ENCODE data around the gene MCM3AP. TPM values are rescaled to one million over a fixed set of nuclear protein-coding genes. Genes with fewer than 3 reads are reported as not detected.
A peak's percentile ranks its signal among the peaks of the same experiment; 100 is the strongest.

Gene MCM3AP
- total and polyA plus RNA-seq, 9 of the 15 experiments (the other 6 are each of a cell fraction or from before 2014, with no cell fraction given): 6.5 to 179 (median 69.6) TPM

GRCh38 chr21:46320331-46320801 lies 35.0 kb upstream of the MCM3AP start (continued):
- TF ChIP-seq NFE2 (IDR thresholded peaks at IDR 0.05; ENCODE audit: low read depth): peak; percentile 45; the same call in 1 of the 2 replicates
- TF ChIP-seq GTF2E2 (tag; IDR thresholded peaks at IDR 0.05): no peak
- TF ChIP-seq SMARCA5 (IDR thresholded peaks at IDR 0.05): no peak
- no peak for TF ChIP-seq ZNF764 (CRISPR knock-in tag; IDR thresholded peaks at IDR 0.05; ENCODE audit: low read depth)
- no peak for TF ChIP-seq RFX7 (CRISPR knock-in tag; IDR thresholded peaks at IDR 0.05)
- TF ChIP-seq CXXC5 (CRISPR knock-in tag; IDR thresholded peaks at IDR 0.05): peak; percentile 71
- peak; percentile 99 for TF ChIP-seq TBL1XR1 (IDR thresholded peaks at IDR 0.05; ENCODE audit: low read length in 2 of 2)
- peak; percentile 55; the same call in 1 of the 2 replicates for TF ChIP-seq ZNF407 (IDR thresholded peaks at IDR 0.05; ENCODE audit: low read depth)
- TF ChIP-seq TGIF2 (CRISPR knock-in tag; IDR thresholded peaks at IDR 0.05): no peak
- TF ChIP-seq SAFB (IDR thresholded peaks at IDR 0.05; ENCODE audit: borderline replicate concordance, low read depth, low read length): no peak
- TF ChIP-seq ZKSCAN8 (CRISPR knock-in tag; IDR thresholded peaks at IDR 0.05): peak; percentile 91
- TF ChIP-seq GTF2B (IDR thresholded peaks at IDR 0.05; ENCODE audit: extremely low read depth, insufficient read length): no peak
- TF ChIP-seq TCF7L2 (IDR thresholded peaks at IDR 0.05; ENCODE audit: low read depth, low read length): no peak
- TF ChIP-seq PTRF (tag; IDR thresholded peaks at IDR 0.05): no peak
- TF ChIP-seq MTA3 (IDR thresholded peaks at IDR 0.05; ENCODE audit: borderline replicate concordance): peak; percentile 95
- TF ChIP-seq ZNF23 (CRISPR knock-in tag; IDR thresholded peaks at IDR 0.05): no peak
- no peak for TF ChIP-seq ZBED1 (IDR thresholded peaks at IDR 0.05)
- no peak for TF ChIP-seq ZNF778 (CRISPR knock-in tag; IDR thresholded peaks at IDR 0.05)
- TF ChIP-seq FIP1L1 (IDR thresholded peaks at IDR 0.05; ENCODE audit: low read depth, low read length, poor library complexity, severe bottlenecking): no peak
- TF ChIP-seq HDGF (IDR thresholded peaks at IDR 0.05): no peak
- TF ChIP-seq HES1 (IDR thresholded peaks at IDR 0.05; ENCODE audit: low read depth): peak; percentile 85

Measured in K562 (cell line).